ENCODE results near the gene RFC4.
"Not testable (repeated sequence)": the region's sequence is repeated elsewhere in the genome, so short reads cannot be mapped to it uniquely, and the experiment has no call there.

Gene RFC4

GRCh38 chr3:186824430-186825139 lies 18.3 kb upstream of the RFC4 start:
- no peak for DNase-seq (ENCODE audit: low spot score)

GRCh38 chr3:186823386-186823785 lies 17.1 kb upstream of the RFC4 start:
- DNase-seq (ENCODE audit: low spot score): no peak

DNA sequence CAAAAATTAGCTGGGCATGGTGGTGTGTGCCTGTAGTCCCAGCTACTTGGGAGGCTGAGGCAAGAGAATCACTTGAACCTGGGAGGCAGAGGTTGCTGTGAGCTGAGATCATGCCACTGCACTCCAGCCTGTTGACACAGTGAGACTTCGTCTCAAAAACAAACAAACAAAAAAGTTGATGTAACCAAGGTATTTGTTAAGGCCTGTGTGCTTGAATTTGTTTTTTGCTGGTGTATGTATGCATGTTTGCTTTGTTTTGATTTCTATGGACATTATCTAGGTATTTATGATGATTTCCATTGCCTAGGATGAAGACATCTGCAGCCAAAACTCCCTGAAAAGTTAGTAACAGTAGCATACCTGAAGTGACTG lies 16.1 kb upstream of the RFC4 start:
- DNase-seq (ENCODE audit: low spot score): not testable (repeated sequence)

DNA sequence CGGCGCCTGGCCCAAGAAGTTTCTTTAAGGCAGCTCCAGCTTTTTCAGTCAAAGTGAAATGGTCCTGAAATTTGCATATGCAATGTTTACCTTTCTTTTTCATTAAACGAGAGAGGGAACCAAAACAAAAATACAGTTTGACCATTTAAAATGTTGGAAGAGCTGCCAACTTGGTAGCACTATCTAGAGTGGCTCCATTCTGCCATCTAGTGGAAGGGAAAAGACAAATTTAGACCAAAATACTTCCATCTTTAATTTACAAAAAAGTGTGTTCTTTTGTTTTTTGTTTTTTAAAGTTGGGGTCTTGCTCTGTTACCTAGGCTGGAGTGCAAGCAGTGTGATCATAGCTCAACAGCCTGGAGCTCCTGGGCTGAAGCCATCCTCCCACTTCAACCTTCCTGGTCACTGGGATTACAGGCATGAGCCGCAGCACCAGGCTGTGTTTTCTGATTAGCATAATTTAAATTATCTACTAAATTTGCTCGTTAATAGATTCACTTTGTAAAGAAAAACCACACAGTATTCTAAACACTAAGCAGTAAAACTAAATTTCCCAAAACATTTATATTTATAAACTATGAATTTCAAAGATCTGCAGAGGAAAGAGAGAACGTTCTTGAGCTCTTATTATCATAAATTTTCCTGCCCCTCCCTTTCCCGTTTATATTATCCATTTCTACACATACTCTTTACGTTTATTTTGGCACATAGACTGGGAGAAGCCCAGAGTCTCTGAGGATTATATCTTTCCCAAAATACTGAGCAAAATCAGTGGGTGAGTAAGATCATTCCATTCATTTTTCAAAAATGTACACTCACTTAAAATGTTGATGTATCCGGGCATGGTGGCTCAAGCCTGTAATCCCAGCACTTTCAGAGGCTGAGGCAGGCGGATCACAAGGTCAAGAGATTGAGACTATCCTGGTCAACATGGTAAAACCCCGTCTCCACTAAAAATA lies 15.4 kb upstream of the RFC4 start:
- peak; percentile 40 for DNase-seq (ENCODE audit: low spot score)

DNA sequence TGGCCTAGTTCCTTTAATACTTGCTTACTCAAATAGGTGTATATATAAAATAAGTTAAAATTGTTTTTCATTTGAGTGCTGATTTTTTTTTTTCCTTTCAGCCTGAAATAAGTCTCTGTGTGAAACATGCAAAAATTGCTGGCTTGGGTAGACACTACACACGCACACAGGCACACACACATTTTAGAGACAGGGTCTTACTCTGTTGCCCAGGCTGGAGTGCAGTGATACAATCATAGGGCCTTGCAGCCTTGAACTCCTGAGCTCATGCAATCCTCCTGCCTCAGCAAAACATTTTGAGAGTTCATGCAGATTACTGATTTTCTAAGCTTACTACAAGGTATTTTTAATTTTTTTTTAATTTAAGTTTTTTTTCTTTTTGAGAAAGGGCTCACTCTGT lies 12.7 kb upstream of the RFC4 start:
- no peak for DNase-seq (ENCODE audit: low spot score)

DNA sequence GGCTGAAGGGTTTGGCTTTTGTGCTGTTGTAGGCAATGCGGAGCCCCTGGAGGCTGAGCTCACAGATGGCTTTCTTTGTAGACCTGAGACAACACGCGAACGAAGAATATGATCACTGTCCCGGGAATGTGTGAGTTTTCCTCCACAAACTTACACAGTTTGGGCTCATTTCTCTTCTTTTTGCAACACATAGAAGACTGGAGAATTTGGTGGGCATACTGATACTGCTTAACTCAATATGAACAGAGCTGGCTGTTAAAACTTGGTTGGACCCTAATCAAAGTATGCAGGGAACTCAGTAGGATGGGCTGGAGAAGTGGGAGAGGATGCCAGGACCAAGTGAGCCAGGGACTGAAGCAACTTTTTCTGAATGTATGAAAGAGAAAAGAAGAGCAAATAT lies 12.2 kb upstream of the RFC4 start:
- DNase-seq (ENCODE audit: low spot score): no peak

DNA sequence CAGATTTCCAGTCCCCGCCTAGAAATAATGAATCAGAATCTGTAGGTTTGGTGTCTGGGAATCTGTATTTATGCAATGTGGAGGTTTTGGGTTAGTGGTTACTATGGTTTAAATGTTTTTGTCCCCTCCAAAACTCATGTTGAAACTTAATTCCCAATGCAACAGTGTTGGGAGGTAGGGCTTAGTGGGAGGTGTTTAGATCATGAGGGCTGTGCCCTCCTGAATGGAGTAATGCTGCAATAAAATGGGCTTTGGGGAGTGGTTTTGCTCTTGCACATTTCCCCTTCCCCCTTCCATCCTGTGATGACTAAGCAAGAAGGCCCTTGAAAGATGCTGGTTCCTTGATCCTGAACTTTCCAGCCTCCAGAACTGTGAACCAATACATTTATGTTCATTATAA lies 9.2 kb upstream of the RFC4 start:
- DNase-seq (ENCODE audit: low spot score): no peak

GRCh38 chr3:186814100-186814499 lies 7.8 kb upstream of the RFC4 start:
- no peak for DNase-seq (ENCODE audit: low spot score)

DNA sequence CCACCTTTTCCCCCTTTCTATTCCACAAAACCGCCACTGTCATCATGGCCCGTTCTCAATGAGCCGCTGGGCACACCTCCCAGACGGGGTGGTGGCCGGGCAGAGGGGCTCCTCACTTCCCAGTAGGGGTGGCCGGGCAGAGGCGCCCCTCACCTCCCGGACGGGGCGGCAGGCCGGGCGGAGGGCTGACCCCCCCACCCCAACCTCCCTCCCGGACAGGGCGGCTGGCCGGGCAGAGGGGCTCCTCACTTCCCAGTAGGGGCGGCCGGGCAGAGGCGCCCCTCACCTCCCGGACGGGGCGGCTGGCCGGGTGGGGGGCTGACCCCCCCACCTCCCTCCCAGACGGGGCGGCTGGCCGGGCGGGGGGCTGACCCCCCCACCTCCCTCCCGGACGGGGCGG lies 5.0 kb upstream of the RFC4 start:
- DNase-seq (ENCODE audit: low spot score): not testable (repeated sequence)

DNA sequence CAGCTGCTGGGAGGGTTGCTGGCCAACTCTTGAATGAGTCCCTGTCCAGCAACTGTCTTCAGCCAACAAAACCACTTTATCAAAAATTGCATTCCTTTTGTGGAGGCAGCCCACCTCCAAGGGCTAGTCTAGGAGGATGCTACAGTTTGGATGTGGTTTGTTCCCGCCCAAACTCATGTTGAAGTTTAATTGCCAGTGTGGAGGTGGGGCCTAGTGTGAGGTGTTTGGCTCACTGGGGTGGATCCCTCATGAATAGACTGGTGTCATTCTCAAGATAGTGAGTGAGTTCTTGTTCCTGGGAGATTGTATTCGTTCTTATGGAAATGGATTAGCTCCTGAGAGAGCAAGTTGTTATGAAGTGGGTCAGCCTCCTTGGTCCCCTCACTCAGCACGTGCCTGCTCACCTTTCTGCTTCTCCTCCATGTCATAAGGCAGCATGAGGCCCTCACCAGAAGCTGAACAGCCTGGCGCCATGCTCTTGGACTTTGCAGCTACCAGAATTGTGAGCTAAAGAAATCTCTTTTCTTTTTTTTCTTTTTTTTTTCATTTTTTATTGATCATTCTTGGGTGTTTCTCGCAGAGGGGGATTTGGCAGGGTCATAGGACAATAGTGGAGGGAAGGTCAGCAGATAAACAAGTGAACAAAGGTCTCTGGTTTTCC lies 4.2 kb upstream of the RFC4 start:
- no peak for DNase-seq (ENCODE audit: low spot score)

DNA sequence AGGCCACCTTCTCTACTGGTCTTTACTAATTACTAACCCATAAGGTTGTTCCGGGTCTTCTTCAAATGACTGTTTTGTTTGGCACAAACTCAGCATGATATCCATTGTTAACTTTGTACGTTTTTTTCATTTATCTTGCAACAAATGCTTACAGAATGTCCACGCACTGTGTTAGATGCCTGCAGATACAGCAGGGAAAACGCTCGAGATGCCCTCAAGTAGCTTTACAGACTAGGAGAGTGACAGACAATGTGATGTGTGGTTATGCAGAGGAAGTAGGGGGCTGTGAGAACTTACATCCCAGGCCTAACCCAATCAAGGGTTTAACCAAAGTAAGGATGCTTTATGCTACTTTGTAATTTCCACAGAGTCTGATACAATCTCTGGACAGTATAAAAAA lies 949 bp upstream of the RFC4 start:
- DNase-seq (ENCODE audit: low spot score): no peak

GRCh38 chr3:186803447-186803846 lies 2.8 kb downstream of the RFC4 start:
- DNase-seq (ENCODE audit: low spot score): not testable (repeated sequence)

DNA sequence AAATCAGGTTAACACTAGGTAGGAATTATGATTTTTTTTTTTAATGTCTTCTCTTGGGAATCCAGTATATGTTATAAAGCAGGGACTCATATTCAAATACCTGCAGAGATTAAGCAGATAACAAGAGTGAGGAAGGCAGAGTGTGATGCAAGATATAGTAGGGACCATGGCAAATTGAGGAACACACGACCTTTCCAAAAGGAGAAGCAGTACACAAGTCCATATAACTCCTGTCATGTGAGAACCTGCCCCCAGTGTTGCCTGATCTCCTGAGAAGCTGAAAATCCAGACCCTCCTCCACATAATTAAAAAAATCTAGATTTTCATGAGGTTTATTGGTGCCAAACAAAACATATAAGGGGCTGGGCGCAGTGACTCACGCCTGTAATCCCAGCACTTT lies 3.6 kb downstream of the RFC4 start:
- DNase-seq (ENCODE audit: low spot score): no peak

GRCh38 chr3:186800285-186800684 lies 6.0 kb downstream of the RFC4 start:
- no peak for DNase-seq (ENCODE audit: low spot score)

GRCh38 chr3:186798239-186798874 lies 7.9 kb downstream of the RFC4 start:
- no peak for DNase-seq (ENCODE audit: low spot score)

GRCh38 chr3:186790261-186790981 lies 15.9 kb downstream of the RFC4 start:
- DNase-seq (ENCODE audit: low spot score): no peak

DNA sequence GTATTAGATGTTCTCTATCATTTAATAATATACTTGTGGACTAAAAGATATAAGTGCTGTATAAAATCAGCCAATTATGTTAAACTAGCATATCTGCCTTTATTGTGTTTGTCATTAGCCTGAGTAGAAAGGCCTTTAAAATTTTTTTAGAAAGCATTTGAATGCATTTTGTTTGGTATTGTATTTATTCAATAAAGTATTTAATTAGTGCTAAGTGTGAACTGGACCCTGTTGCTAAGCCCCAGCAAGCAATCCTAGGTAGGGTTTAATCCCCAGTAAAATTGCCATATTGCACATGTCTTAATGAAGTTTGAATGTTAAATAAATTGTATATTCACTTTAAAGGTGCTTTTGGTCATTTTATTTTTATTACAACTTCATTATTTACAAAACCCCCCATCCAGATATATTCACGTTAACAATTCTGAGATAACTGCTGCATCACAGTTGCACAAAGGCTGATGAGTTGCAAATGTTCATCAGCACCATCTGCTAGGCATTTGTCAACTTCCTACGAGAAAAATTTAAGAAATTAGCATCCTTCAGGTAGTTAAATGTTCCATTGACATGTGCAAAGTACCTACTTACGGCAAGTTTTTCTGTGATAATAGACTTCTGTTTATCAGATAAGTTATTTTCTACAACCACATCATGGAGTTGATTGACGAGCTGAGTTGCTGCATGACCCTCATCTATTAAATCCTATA lies 16.6 kb downstream of the RFC4 start:
- no peak for DNase-seq (ENCODE audit: low spot score)

DNA sequence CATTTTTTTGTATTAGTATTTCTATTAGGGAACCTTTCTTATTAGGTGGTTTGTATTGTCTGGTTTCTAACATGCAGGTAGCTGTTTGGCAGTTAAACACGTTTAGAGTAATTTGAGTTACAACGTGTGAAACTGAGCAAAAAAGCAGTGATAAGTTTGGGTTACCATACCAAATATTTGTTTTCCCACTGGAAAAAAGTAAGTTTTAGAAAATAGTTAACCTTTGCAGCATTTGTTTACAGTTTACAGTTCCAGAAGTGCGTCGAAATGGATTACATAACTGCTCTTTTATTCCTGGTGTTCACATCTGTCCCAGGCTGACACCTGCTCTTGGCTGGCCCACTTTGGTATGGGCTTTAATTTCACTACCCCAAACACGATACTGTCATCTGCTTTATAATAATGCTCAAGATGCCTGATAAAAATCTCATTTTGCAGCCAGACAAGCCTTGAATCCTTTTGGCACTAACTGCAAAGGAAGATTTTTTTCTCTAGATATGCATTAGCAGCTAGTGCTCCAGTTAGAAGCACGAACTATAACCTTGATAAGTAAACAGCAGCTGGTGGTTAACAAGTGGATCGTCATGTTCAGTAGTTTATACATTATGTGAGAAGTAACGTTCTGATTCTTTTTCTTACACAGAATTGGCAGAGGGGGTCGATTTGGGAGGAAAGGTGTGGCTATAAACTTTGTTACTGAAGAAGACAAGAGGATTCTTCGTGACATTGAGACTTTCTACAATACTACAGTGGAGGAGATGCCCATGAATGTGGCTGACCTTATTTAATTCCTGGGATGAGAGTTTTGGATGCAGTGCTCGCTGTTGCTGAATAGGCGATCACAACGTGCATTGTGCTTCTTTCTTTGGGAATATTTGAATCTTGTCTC lies 17.6 kb downstream of the RFC4 start:
- DNase-seq (ENCODE audit: low spot score): no peak

- no peak for DNase-seq (ENCODE audit: low spot score)
These were observed 18.4 kb downstream of the RFC4 start for GRCh38 chr3:186787642-186788481.

Measured in iPS-NIHi11 (cell line).